Stimulated activated CD4-positive, alpha-beta T cell treated with anti-CD3 and anti-CD28 coated beads, Interleukin-1b, Interleukin-23, amount 100 ng/mL, for 48 hours (primary cell): ENCODE measurements around the gene SLC26A4.

ENCODE experiments used
- DNase-seq: peaks from one replicate; pipeline ENCODE4 v3.0.0-alpha.2; 2020

Gene SLC26A4

DNA sequence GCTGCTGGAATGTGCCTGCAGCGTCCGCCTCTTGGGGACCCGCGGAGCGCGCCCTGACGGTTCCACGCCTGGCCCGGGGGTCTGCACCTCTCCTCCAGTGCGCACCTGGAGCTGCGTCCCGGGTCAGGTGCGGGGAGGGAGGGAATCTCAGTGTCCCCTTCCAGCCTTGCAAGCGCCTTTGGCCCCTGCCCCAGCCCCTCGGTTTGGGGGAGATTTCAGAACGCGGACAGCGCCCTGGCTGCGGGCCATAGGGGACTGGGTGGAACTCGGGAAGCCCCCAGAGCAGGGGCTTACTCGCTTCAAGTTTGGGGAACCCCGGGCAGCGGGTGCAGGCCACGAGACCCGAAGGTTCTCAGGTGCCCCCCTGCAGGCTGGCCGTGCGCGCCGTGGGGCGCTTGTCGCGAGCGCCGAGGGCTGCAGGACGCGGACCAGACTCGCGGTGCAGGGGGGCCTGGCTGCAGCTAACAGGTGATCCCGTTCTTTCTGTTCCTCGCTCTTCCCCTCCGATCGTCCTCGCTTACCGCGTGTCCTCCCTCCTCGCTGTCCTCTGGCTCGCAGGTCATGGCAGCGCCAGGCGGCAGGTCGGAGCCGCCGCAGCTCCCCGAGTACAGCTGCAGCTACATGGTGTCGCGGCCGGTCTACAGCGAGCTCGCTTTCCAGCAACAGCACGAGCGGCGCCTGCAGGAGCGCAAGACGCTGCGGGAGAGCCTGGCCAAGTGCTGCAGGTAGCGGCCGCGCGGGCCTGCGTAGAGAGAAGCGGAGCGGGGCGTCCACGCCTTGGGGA is 645 bp downstream of the SLC26A4 start:
- DNase-seq = peak; percentile 63

DNA sequence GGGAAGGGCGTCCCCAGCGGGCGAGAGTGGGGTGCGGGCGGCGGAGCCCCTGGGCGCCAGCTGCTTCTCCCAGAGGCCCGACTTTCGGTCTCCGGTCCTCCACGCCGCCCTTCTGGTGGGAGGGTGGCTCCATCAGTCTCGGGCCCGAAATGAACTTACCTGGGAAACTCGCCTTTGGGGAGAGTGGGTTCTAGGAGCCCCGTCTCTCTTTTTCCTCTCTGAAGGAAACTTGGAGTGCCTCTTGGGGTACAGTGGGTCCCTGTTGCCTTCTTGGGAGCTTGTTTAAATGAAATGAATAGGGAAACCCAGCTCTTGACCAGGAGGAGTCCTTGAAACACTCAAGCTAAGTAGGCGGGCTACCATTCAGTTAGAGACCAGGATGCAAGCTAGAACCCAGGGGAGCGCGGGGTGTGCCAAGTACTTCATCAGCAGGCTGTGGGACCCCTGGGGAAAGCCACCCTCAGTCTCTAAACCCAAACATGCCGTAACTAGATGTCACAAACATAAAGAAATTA is 1.3 kb downstream of the SLC26A4 start:
- DNase-seq = no peak

DNA sequence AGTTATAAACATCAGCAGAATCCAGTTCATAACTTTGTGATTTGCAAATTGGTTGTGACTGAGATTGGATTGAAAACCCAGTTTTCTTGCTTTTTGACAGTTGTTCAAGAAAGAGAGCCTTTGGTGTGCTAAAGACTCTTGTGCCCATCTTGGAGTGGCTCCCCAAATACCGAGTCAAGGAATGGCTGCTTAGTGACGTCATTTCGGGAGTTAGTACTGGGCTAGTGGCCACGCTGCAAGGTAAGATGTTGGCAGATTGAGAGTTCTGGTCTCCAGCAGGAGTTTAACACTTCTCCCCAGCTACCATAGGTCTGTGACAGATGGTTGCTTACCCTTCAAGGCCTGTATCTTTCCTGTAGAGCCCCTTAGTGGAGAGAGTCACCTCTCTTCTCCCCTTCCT is 2.6 kb downstream of the SLC26A4 start:
- no peak for DNase-seq

DNA sequence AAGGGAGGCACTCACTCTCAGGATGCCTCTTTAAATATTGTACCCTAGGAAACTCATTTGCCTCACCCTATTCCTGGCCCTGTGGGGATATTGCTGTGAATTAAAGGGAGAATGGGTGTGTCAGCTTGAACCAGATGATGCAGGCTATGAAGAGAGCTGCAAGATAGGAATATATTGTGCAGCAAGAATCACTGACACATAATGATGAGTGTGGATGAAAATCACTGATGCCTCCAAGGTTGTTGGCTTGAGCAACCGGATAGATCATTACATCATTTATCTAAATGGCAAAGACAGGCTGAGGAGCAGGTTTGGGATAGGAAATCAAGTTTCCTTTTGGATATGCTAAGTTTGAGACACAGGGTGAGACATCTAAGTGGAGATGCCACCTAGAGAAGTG is 6.2 kb downstream of the SLC26A4 start:
- no peak for DNase-seq

DNA sequence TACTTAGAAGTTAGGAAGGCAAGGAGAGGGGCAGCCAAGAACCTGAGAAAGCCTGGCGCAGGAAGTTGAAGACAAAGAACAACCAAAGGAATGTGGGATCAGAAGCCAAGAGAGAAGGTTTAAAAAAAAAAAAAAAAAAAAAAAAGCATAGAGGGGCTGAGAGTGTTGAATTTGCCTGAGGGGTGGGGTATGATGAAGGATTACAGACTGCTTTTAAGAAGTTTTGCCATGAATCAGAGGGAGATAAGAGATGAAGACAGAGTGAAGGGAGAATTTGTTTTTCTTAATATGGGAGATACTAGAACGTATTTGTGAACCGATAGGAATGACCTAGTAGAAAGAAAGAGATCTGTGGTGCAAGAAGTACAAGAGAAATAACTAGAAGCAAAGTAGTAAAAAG is 6.7 kb downstream of the SLC26A4 start:
- DNase-seq = no peak

DNA sequence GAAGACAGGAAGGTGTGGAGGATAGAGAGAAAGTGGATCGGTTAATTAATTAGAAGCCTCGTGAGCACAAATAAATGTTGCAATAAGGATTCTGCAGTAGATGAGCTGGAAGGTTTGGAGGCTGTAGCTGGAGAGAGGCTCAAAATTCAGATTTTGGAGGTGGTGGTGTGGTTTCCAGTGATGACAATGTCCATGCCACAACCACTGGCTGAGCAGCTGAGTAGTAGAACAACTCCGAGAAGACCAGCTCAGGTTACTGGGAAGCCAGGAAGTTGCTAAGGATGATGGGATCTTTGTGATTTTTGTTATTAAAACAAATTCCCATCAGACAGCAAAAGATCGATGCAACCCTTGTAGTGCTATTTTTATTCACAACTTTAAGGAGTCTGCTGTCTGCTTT is 7.7 kb downstream of the SLC26A4 start:
- DNase-seq = no peak

DNA sequence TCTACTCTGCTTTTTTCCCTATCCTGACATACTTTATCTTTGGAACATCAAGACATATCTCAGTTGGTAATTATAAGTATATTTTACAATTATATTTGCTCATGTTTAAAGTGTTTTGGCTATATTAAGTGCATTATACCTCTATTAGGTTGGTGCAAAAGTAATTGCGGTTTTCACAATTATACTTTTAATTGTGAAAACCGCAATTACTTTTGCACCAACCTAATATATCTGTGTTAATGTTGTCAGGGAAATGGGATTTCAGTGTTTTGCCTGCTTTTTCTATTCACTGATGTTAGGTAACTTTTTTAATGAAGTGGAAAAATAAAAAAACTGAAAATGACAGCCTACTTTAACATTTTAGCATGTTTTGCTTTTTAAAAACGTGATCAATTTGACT is 11.6 kb downstream of the SLC26A4 start:
- DNase-seq = no peak

DNA sequence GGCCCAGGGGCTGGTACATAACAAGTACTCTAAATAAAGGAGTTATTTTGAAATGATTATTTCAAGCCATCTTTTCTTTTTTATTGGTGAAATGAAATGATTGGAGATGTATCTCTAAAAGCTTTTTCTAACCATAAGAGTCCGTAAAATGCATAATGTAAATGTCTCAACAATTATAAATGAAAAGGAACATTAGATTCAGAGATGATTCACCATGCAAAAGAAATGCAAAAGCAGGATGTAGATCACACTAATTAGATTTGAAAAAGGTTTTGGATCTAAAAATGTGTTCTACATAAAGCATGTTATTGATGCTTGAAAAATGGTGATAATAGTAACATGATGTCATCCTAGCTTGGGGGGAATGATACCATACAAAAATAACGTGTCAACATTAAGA is 15.6 kb downstream of the SLC26A4 start:
- DNase-seq = no peak

DNA sequence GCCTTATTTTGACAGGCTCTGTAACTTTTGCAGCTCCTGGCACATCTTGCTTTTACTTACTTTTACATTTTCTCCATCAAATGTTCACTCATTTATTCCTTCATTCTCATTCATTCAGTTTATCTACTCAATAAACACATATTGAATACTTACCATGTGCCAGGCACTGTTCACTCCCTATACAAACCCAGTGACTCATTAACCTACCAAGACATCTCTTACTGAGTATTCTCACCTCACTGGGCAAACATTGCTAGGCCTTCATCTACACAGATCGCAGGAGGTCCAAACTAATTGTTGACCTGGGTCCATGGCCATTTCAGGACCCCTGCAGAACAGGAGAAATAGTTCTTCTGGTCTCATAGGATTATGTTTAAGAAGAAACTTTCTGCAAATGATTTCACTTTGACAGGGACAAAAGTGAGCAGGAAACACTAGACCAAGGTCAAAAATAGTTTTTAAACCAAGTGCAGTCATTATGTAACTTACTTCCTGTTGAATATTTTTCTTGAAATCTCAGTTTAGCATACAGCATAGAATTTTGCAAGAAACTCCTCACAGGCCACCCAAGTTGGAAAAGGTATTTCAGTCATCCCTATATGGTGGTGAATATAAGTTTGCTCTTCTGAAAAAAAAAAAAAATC is 17.6 kb downstream of the SLC26A4 start:
- DNase-seq = no peak

DNA sequence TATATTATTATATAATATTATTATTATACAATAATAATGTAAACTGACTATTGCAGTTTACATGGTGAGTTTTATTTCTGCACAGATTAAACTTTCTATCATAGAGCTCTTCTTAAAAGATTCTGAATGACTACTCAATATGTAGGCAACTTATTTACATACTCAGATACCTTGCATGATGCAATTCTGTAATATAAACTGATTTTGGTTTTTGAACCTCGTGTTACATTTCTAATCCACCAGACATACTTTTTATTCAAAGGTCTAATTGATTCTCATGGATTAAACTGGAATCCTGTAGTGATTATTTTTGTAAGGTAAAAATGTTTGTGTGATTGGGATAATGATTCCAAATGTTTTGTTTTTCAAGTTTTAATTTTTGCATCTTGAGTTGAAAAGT is 19.9 kb downstream of the SLC26A4 start:
- no peak for DNase-seq

DNA sequence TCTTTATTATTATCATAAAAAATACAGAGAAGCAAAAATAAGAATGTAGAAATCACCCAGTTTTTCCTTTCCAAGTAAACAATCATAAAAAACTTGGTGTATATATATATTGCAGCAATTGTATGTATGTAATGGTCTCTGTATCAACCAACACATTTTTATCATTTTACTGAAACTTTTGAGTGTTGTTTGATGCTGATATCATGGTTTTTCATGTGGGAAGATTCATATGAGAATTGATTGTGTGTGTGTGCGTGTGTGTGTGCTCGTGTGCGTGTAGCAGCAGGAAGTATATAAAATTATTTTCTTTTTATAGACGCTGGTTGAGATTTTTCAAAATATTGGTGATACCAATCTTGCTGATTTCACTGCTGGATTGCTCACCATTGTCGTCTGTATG is 22.3 kb downstream of the SLC26A4 start:
- no peak for DNase-seq

DNA sequence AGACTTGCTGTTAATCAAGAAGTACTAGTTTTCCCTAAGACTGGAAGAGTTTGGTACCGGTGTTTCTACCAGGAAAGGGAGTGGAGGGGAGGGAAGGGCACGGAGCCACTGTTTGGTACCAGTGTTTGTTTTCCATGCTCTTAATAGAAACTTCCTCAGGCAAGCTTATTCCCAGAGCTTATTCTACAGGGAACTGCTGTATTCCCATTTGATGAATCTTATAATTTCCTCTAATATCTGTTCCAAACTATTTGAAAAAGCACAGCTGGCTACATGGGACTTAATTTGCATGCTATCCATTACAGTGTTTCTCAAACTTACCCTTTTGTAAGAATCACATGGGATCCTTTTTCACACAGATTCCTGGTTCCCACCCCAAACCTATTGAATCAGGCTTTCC is 23.7 kb downstream of the SLC26A4 start:
- no peak for DNase-seq

DNA sequence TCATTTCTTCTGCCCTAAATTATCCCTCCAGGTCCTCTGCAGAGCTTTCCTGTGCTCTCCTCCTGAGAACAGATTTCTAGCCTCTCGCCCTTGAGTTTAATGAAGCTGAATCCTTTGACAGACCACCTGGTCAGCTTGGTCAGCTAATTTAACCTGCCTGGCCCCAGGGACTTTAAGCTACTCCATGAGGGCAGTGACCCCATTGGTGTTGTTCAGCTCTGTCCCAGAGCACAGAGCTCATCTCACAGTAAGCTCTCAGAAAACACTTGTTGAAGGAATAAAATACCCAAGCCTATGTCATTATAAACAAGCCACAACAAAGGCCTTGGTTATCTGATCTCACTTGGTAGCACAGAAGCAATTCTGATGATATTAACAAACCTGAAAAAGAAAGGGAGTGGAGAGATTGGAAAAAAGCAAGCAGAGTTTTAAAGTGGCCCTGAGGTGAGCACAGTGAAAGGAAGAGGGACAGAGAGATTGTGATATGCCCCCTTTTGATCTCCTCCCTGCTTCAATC is 24.4 kb downstream of the SLC26A4 start:
- no peak for DNase-seq

DNA sequence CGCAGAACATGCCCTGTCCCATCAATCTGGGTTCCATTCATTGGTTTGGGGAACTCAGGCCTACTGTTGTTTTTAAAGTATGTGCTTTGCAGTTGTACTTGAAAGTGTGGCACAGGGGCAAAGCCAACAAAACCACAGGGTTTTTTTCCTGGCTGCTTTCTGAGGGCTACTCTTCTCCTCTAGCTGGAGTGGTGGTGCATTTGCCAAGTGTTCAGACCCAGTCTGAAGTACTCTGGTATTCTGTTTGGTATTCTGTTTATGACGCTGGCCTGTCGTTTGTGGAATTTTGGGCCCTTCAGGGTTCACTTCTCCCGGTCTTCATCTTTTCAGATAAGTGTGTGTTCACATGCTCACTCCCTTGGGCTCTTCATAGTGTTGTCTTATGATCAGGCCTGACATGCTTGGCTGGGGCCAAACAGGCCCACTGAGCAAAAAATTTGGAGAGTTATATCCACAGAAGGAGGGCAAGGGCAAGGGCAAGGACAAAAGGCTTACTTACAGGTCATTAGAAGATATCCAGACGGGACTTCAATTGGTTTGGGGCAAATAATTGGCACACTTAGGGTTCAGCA is 26.3 kb downstream of the SLC26A4 start:
- no peak for DNase-seq

DNA sequence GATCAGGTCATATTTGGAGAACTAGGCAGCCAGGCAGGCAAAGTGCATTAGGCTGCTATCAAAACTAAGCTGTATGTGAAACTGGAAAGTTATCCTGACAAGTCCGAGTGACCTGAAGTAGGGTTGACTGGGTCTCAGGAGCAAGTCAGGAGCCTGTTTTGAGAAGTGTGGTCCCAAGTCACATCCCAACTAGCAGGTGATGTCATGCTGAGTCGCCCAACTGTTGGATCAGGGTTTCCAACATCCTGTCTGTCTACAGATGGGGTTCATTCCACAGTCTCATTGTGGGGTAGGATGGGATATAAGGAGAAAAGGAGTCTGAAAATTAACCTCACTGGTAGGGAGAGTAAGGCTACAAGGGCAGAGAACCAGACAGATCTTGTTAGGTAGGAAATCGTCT is 27.0 kb downstream of the SLC26A4 start:
- DNase-seq = no peak

DNA sequence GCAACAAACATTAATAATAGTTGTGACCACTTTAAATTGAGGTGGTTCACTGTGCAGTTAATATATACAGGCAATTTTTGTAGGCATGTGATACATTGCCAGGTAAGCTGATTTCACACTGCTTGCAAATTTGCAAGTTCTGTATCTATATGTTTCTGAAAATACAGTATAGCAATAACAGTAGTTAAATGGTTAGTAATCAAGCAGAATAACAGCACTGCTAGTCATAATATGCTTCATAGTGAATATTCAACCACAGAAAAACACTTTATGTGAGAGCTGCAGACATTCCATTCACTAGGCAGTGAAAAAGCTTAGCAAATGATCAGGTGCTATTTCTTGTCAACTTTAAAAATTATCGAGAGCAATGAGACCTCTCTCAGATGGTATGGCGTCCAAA is 28.9 kb downstream of the SLC26A4 start:
- no peak for DNase-seq

DNA sequence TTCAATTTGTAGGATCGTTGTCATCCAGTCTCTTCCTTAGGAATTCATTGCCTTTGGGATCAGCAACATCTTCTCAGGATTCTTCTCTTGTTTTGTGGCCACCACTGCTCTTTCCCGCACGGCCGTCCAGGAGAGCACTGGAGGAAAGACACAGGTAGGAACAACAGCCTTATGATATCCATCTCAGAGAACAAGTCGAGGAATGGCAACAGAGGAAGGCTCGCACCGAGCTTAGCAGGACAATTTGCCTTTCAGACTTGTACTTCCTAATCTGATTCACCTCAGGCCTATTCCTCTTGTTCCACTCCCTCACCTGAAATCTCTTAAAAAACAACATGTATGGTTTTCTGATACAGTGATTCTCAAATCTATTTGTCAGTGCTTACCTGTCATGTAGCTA is 29.5 kb downstream of the SLC26A4 start:
- no peak for DNase-seq

DNA sequence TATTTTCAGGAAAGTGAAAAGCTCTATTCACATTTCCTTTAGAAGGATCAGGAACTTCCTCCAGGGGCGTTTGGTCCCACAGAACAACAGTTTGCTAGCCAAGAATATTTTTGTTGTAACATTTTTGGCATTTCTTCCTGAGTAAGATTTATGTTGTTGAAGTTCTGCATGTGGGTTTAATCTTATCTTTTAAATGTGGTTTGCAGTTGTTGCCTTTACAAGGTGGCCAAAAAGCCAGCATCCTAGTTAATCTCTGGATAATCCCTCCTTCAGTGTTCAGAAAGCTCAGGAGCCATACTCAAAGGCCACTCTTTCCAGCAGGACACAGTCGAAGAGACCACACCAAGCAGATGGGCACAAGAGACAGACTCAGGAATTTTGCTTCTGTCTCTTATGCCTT is 30.0 kb downstream of the SLC26A4 start:
- no peak for DNase-seq

DNA sequence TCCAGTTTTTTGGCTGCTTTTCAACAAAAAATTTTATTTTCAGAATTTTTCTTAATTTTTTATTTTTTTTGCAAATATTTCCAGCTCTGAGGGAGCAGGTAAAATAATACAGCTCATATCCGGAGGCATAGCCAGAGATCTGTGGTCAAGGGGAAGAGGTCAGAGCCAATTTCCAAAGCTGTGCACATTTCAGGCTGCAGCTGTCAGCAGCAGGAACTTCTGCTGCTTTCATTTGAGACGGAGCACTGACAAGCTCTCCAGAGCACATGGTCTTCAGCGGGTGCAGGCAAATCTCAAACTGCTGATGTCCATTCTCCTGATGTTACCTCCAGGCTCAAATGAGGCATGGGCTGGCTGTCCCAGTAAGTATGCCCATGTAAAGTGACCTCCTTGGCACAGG is 31.1 kb downstream of the SLC26A4 start:
- DNase-seq = no peak

DNA sequence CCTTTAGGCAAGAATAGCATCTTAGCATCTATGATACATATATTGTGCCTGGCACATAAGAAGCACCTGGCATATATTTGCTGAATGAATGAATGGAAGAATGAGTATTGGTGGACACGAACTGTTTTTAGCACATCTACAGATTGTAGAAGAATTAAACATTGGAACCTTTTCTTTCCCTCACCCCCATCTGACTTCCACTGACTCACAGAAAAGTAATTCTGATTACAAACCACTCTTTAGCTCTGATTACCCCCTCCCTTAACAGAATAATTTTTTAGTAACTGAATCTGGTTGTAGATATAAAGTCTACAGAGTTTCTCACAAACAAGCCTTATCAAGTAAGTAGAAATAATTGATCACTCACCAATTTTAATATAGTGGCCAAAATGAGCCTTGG is 31.9 kb downstream of the SLC26A4 start:
- no peak for DNase-seq

DNA sequence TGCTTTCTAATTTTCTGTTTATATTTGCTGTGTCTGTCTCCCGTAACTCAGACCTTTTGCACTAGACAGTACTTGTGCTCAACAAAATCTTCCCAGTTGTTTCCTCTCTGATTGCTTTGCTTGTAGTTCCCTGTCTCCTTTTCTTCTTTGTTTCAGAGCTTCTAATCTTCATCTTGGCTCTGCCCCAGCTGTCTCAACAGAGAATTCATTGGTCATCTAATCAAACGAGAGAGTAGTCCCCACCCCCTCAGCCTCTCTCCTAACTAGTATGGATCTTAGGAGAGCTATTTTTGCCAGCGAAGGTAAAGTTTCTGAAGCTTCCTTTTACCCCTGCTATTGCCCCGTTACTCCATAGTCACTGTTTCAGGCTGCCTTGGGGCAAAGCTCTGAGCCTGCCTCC is 32.8 kb downstream of the SLC26A4 start:
- DNase-seq = no peak

DNA sequence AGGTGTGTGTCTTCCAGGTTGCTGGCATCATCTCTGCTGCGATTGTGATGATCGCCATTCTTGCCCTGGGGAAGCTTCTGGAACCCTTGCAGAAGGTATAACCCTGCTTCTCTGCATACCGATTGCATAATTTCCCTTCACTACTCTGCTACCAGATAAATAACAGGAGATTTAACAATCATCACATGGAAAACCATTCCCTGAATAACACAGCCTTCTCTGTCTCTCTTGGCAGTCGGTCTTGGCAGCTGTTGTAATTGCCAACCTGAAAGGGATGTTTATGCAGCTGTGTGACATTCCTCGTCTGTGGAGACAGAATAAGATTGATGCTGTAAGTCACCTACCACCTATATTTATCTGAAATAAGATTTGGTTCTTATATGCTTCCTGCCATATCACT is 33.8 kb downstream of the SLC26A4 start:
- DNase-seq = no peak

DNA sequence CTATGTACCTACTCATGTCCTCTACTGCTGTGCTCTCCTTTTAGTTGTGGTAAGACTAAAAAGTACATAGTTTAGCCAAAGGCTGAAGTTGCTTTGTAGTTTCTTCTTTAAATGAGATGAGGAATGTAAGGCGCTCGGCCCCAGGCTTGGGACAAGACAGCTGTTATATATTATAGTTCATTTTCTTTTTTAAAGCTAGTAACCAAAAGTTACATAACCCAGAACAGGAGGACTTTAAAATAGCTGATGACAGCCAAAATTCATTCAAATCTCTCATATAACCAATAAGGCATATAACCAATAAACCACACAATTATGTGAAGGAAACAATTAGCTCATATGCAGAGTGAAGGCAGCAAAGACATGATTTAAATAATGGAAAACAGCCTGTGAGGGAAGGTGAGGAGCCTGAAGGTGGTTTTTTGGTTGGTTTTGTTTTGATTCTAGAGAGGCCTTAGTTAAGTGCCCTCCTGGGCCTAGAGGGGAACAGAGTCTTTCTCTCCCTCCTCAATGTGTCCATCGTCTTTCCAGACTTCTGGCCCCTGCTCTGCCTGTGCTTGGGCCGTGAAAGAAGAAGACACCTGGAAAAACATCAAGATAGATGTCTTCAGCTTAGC is 35.8 kb downstream of the SLC26A4 start:
- DNase-seq = no peak
